Stimulated activated CD4-positive, alpha-beta T cell treated with anti-CD3 and anti-CD28 coated beads, TNF-alpha, amount 100 ng/mL, for 1 hour (primary cell): ENCODE results near the gene PEG3.

ENCODE experiments used
- DNase-seq, 3 donors: peaks; one replicate each; pipeline ENCODE4 v3.0.0-alpha.2; 2020; ENCODE audit warnings: low read depth in 3 of 3, low spot score in 1 of 3

The PEG3 gene

GRCh38 chr19:56839652-56840450, 675 bp downstream of the PEG3 start:
- no peak for DNase-seq

DNA sequence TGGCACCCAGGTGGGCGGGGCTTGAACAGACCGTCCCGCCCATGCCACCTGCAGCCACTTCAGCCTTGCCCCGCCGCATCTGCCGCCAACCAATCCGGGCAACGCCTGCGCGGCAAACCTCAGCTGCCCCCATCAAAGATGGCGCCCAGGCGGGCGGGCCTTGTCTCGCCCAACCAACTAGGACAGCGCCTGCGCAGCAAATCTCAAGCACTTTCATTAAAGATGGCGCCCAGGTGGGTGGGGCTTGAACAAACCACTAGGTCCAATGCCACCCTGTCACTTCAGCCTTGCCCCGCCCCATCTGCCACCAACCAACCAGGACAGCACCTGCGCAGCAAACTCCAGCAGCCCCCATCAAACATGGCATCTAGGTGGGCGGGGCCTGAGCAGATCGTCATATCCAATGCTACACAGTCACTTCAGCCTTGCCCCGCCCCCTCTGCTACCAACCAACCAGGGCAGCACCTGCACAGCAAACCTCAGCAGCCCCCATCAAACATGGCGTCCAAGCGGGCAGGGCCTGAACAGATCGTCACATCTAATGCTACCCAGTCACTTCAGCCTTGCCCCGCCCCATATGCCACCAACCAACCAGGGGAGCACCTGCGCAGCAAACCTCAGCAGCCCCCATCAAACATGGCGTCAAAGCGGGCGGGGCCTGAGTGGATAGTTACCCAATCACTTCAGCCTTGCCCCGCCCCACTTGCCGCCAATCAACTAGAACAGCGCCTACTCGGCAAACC, 1.4 kb downstream of the PEG3 start:
- DNase-seq: no peak

GRCh38 chr19:56838024-56838908, 2.3 kb downstream of the PEG3 start:
- no peak for DNase-seq

GRCh38 chr19:56837492-56838023, 3.0 kb downstream of the PEG3 start:
- DNase-seq: no peak

GRCh38 chr19:56837004-56837403, 3.5 kb downstream of the PEG3 start:
- no peak for DNase-seq

- DNase-seq: no peak
These were observed 4.5 kb downstream of the PEG3 start for GRCh38 chr19:56836059-56836458.

DNA sequence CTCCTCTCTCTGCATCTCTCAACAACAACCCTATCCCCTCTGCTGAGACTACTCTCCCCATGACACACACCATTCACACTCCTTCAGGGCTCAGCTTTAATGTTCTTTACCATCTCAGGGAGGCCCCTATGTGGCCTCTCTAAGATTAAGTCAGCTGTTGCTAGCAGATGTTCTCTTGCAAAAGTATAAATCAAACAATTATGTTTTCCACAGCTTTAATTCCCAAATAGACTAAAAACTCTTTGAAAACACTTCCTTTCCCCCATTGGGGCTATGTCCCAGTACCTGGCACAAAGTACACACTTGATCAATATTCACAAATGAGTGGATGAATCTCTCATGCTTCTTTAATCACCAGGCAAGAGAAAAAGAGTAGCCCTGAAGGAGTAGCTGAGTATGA, 5.1 kb downstream of the PEG3 start:
- no peak for DNase-seq

GRCh38 chr19:56834564-56835375, 5.8 kb downstream of the PEG3 start:
- no peak for DNase-seq

GRCh38 chr19:56832352-56832928, 8.1 kb downstream of the PEG3 start:
- DNase-seq: no peak

DNA sequence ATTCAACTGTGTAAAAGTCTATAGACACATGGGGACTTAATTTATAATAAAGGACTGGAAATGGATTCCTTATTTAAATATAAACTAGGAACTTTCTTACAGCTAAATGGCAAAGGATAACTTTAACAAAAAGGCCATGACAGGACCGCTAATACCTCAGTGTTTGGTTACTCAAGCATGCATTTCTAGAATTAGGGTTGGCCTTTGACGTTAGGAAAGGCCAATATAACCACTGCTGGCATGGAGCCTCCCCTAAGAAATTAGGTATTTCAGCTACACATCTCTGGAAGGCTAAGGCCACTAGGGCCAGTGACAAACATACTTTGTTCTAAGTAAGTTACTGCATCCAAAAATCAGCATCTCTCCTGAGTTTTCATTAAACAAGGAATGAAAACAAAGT, 9.3 kb downstream of the PEG3 start:
- DNase-seq: no peak

- no peak for DNase-seq
These were observed 10.9 kb downstream of the PEG3 start for GRCh38 chr19:56829596-56829995.

DNA sequence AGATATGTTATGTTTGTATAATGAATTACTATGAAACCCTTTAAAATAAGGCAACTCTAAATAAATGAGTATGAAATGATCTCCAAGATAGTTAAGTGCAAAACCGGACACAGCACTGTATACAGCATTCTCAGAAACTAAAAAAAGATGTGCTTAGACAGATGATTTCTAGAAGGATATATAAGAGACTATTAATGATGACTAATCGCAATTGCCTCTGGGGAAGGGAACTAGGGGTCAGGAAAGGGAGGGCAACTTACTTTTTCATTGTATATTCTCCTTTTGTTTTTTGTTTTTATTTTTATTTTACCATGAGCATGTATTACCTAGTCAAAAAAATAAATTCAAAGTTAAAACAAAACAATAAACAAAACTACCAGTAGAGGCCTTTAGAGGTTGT, 12.8 kb downstream of the PEG3 start:
- DNase-seq: no peak

DNA sequence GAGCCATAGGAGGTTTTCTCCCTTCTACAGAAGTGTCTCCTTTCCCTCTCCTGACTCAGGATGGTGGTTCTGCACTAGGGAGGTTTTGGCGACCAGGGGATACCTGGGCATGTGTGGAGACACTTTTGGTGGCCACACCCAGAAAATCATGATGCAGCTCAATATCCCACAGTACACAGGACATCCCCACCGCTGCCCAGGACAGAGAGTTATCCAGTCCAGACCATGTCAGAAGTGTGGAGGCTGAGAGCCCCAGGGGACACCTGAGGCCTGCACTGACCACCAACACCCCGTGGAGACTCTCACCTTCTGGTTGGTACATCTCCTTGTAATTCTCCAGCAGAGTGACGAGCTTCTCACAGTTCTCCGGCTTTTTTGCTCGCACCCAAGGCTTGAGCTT, 16.6 kb downstream of the PEG3 start:
- no peak for DNase-seq

DNA sequence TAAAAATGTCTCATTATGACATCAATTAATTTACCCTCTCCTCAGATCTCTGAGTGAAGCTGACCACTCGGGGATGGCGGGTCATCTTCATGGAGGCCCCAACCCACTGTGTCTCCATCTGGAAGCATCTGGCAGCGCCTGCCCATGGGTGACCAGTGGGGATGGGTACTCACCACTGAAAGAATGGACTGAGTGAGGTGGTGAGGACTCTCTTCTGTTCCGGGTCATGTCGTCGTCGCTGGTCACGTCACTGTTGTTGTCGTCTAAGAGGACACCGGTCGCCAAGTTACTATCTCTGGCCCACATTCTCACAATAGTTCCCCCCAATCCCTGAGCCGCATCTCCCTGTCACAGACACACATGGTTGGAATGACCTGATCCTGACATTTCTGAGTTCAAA, 17.1 kb downstream of the PEG3 start:
- no peak for DNase-seq

DNA sequence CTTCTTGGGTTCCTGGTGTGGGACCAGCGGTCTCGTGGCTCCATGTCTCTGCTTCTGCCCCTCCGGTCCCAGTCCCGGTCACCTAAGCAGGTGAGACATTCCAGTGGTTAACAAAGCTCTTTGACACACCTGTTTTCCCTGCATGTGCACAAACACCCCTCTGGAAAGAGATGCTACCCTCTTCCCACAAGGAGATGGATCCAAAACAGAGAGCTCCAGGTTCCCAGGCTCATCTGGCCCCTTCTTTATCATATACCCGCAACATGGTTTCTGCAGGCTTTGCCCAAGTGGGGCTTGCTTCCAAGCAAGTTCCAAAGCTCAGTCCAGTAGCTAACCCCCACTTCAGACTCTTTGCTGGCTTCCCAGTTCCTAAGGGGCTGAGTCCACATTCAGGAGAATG, 17.8 kb downstream of the PEG3 start:
- no peak for DNase-seq

DNA sequence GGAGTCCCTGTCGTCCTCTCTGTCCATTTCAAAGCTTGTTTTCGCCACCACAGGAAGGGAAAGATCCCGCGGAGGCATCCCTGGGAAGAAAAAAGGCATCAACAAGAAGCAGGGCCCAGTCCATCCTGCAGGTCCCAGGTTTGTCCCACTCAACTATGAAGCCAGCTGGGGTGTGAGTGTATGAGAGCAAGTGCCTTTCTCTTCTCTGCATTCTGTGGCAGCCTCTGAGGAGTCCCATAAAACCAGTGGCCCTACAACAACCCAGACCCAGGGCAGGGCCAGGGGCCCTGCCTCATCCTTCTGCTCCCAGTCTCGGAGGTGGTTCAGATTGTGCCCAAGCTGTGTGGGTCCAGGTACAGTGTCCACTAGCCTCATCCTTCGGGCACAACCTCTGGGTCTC, 18.9 kb downstream of the PEG3 start:
- no peak for DNase-seq

DNA sequence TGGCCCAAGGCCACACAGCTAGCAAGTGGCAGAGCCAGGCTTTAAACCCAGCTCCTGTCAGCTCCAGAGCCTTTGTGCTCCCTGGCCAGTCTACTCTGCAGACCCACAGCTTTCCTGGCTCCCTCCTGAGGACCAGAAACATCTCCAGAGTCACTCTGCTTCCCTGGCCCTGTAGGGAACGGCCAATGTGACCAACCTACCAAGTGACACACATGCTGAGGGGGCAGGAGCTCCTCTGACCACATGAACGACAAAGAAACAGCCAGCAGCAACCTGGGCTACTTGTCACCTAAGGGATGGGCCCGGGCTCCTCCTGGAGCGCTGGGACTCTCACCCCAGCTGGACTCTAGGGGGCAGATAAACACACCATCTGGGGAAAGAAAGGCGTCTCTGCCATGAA, 19.3 kb downstream of the PEG3 start:
- DNase-seq: no peak

DNA sequence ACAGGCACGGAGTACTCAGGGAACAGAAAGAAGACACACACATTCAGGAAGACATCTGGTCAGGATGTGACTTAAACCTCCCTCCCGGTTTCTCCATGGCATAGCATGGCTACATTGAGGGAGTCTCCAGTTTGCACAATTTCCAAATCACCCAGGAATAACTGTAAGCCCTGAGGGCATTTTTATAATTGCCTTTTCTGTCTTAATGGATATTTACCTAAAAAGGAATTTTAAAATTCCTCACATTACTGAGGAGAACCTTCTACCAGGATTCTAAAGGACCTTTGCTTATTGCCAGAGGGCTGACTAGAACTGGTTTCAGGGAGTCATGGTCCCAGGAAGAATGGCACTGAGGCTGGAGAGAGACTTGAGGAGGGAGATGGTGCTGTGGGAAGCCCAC, 21.4 kb downstream of the PEG3 start:
- DNase-seq: no peak

- no peak for DNase-seq
These were observed 25.9 kb downstream of the PEG3 start for GRCh38 chr19:56814656-56815055.

DNA sequence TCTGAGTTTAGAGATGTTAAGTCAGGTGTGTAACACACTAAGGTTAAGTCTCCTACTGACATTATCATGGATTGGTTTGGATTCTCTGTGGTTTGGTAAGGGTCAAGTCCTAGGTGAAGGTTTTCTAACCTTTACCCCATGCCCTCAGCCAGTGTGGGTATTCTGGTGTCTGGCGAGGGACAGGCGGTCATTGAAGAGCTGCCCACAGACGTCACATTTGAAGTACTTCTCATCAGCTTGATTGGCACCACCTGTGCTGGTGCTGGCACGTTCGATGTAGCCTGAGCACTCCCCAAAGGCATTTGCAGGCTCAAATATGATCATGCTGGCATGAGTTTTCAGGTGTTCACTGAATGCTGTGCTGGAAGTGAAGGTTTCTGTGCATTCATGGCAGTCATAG, 27.0 kb downstream of the PEG3 start:
- DNase-seq: no peak
